Effector memory CD4-positive, alpha-beta T cell (primary cell): ENCODE results near the gene COL23A1.

Experiments
- DNase-seq, 3 donors: peaks; one replicate each; pipeline ENCODE4 v3.0.0-alpha.2; 2020
- H3K27ac ChIP-seq: 2 replicates; pipeline ENCODE4 v1.7.0; 2013; ENCODE audit warnings: mild to moderate bottlenecking, low read length, moderate library complexity; ENCODE audit not compliant: insufficient read depth, poor library complexity, severe bottlenecking
- H3K27me3 ChIP-seq: replicated peaks from 2 replicates; pipeline ENCODE4 v1.7.0; 2013; ENCODE audit warnings: mild to moderate bottlenecking, low read length; ENCODE audit not compliant: insufficient read depth, control insufficient read depth, poor library complexity, severe bottlenecking
- H3K36me3 ChIP-seq: 2 replicates; pipeline ENCODE4 v1.7.0; 2013; ENCODE audit warnings: mild to moderate bottlenecking, low read length, moderate library complexity; ENCODE audit not compliant: control insufficient read depth, insufficient read depth
- H3K4me1 ChIP-seq: 2 replicates; pipeline ENCODE4 v1.7.0; 2013; ENCODE audit warnings: low read length, mild to moderate bottlenecking; ENCODE audit not compliant: control insufficient read depth, insufficient read depth, poor library complexity, severe bottlenecking
- H3K4me3 ChIP-seq: 2 replicates; pipeline ENCODE4 v1.7.0; 2013; ENCODE audit warnings: low read length, low read depth, mild to moderate bottlenecking; ENCODE audit not compliant: insufficient read depth, poor library complexity, severe bottlenecking
- H3K9me3 ChIP-seq: 2 replicates; pipeline ENCODE4 v1.7.0; 2013; ENCODE audit warnings: mild to moderate bottlenecking, low read length, moderate library complexity; ENCODE audit not compliant: control insufficient read depth

Gene COL23A1

GRCh38 chr5:178471711-178472110, 118.5 kb downstream of the COL23A1 start:
- Histone ChIP-seq H3K9me3 (no peaks in the 10 kb centered on the region), H3K36me3 (no peaks in the 10 kb centered on the region), H3K4me3 (no peak overlapping the region), H3K27me3 (peaks cover 9% of the 10 kb centered on the region), H3K4me1 (no peaks in the 10 kb centered on the region), H3K27ac (no peak overlapping the region)
- no peak for DNase-seq

- no peaks in the 10 kb centered on the region for H3K36me3 ChIP-seq
- no peak for DNase-seq
- peaks cover 9% of the 10 kb centered on the region for H3K27me3 ChIP-seq
- no peaks in the 10 kb centered on the region for H3K4me1 ChIP-seq
- H3K4me3 ChIP-seq = no peak overlapping the region
- no peak overlapping the region for H3K27ac ChIP-seq
- no peaks in the 10 kb centered on the region for H3K9me3 ChIP-seq
Observed at GRCh38 chr5:178470760-178471025, 119.5 kb downstream of the COL23A1 start.

DNA sequence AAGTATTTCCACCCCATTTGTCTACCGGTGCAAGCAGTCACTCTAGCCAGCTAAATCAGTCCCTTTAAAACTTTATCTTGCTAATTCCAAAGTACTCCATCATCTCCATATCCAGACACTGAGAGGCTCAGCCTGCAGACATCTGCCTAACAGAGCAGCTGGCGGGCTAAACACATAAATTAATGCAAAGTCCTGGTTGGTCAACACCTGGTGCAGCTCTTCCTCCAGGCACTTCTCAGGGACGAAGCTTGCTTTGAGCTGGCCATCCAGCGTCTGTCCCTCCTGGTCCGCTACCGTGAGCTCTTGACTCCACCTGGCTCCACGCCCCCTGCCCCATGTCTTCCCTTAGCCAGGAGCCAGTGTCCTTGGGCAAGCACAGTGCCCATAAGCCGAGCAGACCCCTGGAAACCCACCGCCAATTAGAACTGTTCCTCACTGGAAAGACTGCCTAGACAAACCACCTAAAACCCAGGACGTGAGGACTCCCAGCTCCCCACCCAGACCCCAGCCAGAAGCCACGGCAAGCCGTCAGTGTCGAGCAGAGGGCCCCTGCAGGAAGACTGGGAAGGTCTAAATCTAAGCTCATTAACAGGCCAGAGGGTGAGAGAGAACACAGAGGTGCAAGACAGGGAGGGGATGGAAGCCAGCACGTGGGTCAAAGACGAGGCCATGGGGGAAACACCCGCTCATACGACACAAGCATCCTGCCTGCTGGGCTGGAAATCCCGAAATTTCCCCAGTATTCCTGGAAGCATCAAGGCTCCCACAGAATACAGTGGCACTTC, 120.0 kb downstream of the COL23A1 start:
- DNase-seq = no peak
- peaks cover 9% of the 10 kb centered on the region for H3K27me3 ChIP-seq
- H3K4me3 ChIP-seq = no peak overlapping the region
- no peaks in the 10 kb centered on the region for H3K36me3 ChIP-seq
- no peaks in the 10 kb centered on the region for H3K4me1 ChIP-seq
- H3K27ac ChIP-seq = no peak overlapping the region
- no peaks in the 10 kb centered on the region for H3K9me3 ChIP-seq

DNA sequence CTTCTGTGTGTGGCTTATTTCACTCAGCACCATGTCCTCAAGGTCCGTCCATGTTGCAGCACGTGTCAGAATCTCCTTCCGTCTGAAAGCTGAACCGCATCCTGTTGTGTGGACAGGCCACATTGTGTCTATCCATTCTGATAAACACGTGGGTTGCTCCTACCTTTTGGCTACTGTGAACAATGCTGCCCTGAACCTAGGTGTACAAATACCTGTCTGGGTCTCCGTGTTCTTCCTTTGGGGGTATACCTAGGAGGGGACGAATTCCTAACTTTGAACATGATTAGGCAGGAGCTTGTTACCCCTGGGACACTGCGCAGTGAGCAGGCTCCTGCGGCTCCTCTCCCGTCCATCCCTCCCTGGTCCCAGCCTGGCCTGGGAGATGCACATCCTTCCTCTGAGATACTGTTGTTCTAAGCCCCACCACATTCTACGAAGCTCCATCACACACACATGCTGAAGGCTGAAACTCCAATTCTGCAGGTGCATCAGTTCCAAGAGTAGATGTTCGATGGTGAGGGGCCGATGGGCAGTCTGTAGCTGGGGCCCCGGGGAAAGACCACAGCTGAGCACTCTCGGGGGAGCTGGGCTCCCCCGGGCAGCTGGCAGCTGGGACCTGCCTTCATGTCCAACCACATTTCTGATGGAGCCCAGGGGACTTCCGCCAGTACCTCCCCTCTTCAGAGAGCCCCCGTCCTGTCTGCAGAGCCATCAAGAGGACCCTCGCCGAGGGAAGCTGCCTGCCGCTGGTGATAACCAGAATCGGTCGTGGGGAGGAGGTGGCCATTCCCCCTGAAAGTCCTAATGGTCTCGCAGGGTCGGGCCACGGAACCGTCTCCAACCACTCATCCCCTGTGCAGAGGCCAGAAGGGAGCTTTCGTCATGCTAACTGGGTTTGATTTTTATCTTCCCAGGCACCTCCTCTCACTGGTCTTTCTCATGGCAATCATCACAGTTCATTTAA, 120.9 kb downstream of the COL23A1 start:
- Histone ChIP-seq H3K9me3 (no peaks in the 10 kb centered on the region), H3K4me1 (no peaks in the 10 kb centered on the region), H3K4me3 (no peak overlapping the region), H3K36me3 (no peaks in the 10 kb centered on the region), H3K27ac (no peak overlapping the region), H3K27me3 (peaks cover 1% of the 10 kb centered on the region)
- no peak for DNase-seq

DNA sequence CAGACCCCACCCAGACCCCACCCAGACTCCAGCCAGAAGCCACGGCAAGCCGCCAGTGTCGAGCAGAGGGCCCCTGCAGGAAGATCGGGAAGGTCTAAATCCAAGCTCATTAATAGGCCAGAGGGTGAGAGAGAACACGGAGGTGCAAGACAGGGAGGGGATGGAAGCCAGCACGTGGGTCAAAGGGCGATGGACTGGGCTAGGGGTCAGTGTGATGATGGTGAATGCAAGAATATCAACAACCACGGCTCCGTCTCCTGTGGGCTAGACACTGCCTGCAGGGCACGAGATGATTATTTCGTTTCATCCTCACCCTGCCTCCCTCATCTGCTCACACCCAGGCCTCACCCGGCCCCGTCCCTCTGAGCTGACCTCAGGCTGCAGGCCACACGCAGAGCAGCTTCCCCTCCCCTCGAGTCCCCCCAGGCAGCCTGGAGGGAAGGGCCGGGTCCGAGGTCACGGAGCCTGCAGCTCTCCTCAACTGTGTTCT, 122.0 kb downstream of the COL23A1 start:
- H3K27me3 ChIP-seq = no peaks in the 10 kb centered on the region
- H3K4me1 ChIP-seq = no peaks in the 10 kb centered on the region
- H3K27ac ChIP-seq = no peak overlapping the region
- H3K4me3 ChIP-seq = no peak overlapping the region
- no peaks in the 10 kb centered on the region for H3K36me3 ChIP-seq
- no peak for DNase-seq
- H3K9me3 ChIP-seq = no peaks in the 10 kb centered on the region

DNA sequence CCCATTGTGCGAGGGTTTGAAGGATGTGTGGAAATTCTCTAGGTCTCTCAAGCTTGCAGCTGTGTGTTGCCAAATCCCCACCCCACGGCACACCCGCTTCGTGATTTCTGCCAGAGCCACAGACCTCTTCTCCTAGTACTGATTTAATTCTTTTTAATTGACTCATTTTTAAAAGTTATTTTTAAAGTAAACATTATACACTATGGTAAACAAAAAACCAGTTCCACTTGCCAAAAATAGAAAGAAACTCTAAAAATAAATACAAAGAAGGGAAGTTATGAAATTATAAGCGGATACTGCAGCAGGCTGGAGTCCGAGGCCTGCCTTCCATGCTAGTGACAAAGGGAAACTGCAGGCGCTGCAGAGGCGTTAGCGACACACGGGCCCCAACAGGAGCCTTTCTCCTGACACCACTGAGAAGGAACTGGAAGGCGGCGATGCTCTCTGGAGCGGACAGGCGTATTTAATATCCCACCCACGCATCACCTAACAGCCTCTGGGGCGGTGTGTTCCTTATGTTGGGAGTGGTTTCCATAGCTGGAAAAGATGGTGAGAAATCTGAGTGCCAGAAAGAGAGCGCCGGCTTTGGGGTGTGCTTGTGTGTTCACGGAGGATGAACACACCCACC, 122.5 kb downstream of the COL23A1 start:
- Histone ChIP-seq H3K9me3 (no peaks in the 10 kb centered on the region), H3K36me3 (no peaks in the 10 kb centered on the region), H3K27ac (no peak overlapping the region), H3K27me3 (no peaks in the 10 kb centered on the region), H3K4me3 (no peak overlapping the region), H3K4me1 (no peaks in the 10 kb centered on the region)
- no peak for DNase-seq

GRCh38 chr5:178467205-178467567, 123.0 kb downstream of the COL23A1 start:
- DNase-seq = no peak
- no peaks in the 10 kb centered on the region for H3K9me3 ChIP-seq
- no peaks in the 10 kb centered on the region for H3K27me3 ChIP-seq
- H3K4me1 ChIP-seq = no peaks in the 10 kb centered on the region
- H3K27ac ChIP-seq = no peak overlapping the region
- H3K36me3 ChIP-seq = no peaks in the 10 kb centered on the region
- H3K4me3 ChIP-seq = no peak overlapping the region

DNA sequence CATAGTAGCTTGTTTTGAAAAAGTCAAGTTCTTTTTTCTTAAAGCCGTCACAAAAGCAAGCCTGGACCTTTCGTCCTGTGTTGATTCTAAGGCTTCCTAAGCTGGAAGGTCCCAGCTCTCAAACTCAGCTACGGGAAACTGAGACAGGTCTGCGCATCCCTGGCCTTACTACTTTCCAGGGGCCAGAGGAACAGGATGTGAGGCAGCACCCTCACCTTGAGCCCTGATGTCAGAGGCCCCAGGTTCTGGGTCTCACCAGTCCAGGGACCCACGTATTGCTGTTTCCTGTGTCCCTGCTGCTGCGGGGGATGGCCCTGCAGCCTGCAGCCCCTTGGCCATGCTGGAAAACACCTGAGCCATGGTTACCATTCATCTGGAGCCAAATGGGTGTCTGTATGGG, 123.9 kb downstream of the COL23A1 start:
- no peak for DNase-seq
- H3K36me3 ChIP-seq = no peaks in the 10 kb centered on the region
- H3K27me3 ChIP-seq = no peaks in the 10 kb centered on the region
- no peak overlapping the region for H3K4me3 ChIP-seq
- H3K4me1 ChIP-seq = no peaks in the 10 kb centered on the region
- no peak overlapping the region for H3K27ac ChIP-seq
- H3K9me3 ChIP-seq = no peaks in the 10 kb centered on the region

DNA sequence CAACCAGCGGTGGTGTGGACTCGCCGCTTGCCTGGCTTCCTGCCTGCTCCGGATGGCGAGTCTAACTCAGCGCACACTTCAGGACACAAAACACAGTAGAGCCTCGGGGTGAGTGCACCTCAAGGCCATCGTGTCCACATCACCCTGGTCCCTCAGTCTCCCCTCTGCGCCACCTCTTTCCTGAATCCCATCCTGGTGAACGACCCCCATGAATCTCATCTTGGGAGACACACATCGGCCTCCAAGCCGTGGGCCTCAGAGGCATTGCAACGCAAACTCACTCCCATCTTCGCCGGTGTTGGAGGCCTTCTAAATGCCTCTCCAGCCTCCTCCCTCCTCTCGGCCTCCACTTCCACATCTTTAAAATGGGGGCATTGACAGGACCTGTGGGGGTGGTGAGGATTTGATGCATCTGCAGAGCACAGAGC, 124.3 kb downstream of the COL23A1 start:
- no peaks in the 10 kb centered on the region for H3K9me3 ChIP-seq

More for the DNA sequence above, 124.3 kb downstream of the COL23A1 start:
- Histone ChIP-seq H3K36me3 (no peaks in the 10 kb centered on the region), H3K27ac (no peak overlapping the region), H3K4me1 (no peaks in the 10 kb centered on the region), H3K27me3 (no peaks in the 10 kb centered on the region), H3K4me3 (no peak overlapping the region)
- DNase-seq = no peak
